Common myeloid progenitor, CD34-positive (primary cell): ENCODE results near the gene SPAG8.
A peak's percentile ranks its signal among the peaks of the same experiment; 100 is the strongest.

Source experiments
- CTCF ChIA-PET: fragments of 350-600 bp; sonication (Branson Sonifier 250); formaldehyde crosslinking; loops from one replicate; lab custom pipeline; 2021; ENCODE audit warnings: antibody characterized with exemption; lab: Charles Lee
- POLR2A ChIA-PET: fragments of 350-600 bp; sonication (Branson Sonifier 250); formaldehyde crosslinking; loops from one replicate; lab custom pipeline; 2021; ENCODE audit warnings: antibody characterized with exemption; lab: Charles Lee
- DNase-seq, 3 donors: peaks; one replicate each; pipeline versions ENCODE4 v3.0.0 to v3.0.0-alpha.2; 2013
- H3K27ac ChIP-seq, 2 experiments: 1 replicate in 1 of 2; 2 replicates in 1 of 2; pipeline ENCODE4 v1.7.0; 2013; ENCODE audit warnings: inconsistent platforms in 2 of 2, low read length in 2 of 2, mild to moderate bottlenecking in 2 of 2, low read depth in 1 of 2, moderate library complexity in 1 of 2; ENCODE audit not compliant: severe bottlenecking in 2 of 2, insufficient read depth in 1 of 2, poor library complexity in 1 of 2
- H3K27me3 ChIP-seq, 5 experiments: replicated peaks in 2 of 5; 1 replicate in 3 of 5; 2 replicates in 2 of 5; pipeline versions ENCODE4 v1.6.1 to v1.7.0; 2013; ENCODE audit warnings: low read length in 4 of 5, mild to moderate bottlenecking in 2 of 5, moderate library complexity in 2 of 5, inconsistent platforms in 1 of 5; ENCODE audit not compliant: insufficient read depth in 5 of 5, control insufficient read depth in 4 of 5
- H3K36me3 ChIP-seq, 4 experiments: 1 replicate in 2 of 4; 2 replicates in 2 of 4; pipeline versions ENCODE4 v1.6.1 to v1.7.0; 2013; ENCODE audit warnings: low read length in 3 of 4, control low read depth in 1 of 4, mild to moderate bottlenecking in 1 of 4; ENCODE audit not compliant: control insufficient read depth in 4 of 4, insufficient read depth in 4 of 4
- H3K4me1 ChIP-seq, 4 experiments: 1 replicate in 3 of 4; 2 replicates in 1 of 4; pipeline versions ENCODE4 v1.6.1 to v1.7.1; 2013; ENCODE audit warnings: low read length in 3 of 4, mild to moderate bottlenecking in 3 of 4, control low read depth in 1 of 4, inconsistent platforms in 1 of 4, moderate library complexity in 1 of 4; ENCODE audit not compliant: control insufficient read depth in 4 of 4, insufficient read depth in 4 of 4; ENCODE audit errors: control extremely low read depth in 1 of 4
- H3K4me3 ChIP-seq, 7 experiments: 1 replicate in 4 of 7; 2 replicates in 3 of 7; pipeline versions ENCODE4 v1.5.1 to v1.7.0; 2013; ENCODE audit warnings: mild to moderate bottlenecking in 7 of 7, low read length in 6 of 7, moderate library complexity in 6 of 7, inconsistent platforms in 2 of 7, low read depth in 2 of 7, control low read depth in 1 of 7; ENCODE audit not compliant: insufficient read depth in 4 of 7, control insufficient read depth in 1 of 7; ENCODE audit errors: extremely low read depth in 1 of 7
- H3K9me3 ChIP-seq, 5 experiments: 1 replicate in 4 of 5; 2 replicates in 1 of 5; pipeline versions ENCODE4 v1.6.1 to v1.7.1; 2013; ENCODE audit warnings: low read length in 4 of 5, mild to moderate bottlenecking in 2 of 5, inconsistent platforms in 1 of 5, low read depth in 1 of 5, moderate library complexity in 1 of 5; ENCODE audit not compliant: control insufficient read depth in 4 of 5, insufficient read depth in 2 of 5; ENCODE audit errors: control extremely low read depth in 1 of 5
- WGBS: methylation state at CpG from one replicate; pipeline ENCODE4 v1.1.5; 2013; ENCODE audit not compliant: insufficient coverage; 5-methylcytosine and 5-hydroxymethylcytosine counted together

Gene SPAG8

DNA sequence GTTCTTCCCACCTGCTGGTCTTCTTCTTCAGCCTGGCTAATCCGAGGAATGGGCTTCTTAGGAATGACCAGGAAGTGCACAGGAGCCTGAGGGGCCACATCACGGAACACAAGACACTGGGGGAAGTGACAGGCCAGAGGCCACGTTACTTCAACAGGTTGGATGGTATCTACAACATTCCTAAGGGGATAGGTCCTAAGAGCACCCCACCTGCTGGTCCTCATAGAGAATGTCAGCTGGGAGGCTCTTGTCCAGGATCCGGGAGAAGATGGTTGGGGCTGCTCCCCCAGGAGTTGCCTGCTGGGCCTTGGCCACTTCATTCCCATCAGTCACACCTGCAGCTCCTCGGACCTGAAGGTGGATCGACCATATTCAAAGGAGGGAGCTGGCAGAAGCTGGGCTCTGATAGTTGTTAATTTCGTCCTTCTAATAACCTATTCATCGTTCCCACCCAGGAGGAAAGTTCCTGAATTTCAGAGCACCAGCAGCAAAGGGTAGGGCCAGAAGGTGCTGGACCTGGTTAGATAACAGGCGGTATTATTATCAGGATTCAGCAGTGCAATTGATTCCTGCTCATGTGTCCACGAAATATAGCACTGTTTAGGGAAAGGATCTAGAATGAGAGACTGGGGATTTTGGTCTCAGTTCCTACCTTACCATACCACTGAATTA lies 1.5 kb upstream of the SPAG8 start:
- ChIA-PET CTCF (interaction anchor here (0.6 to 5.1 kb wide), 20 partner anchors 8 to 132 kb away, joined by 3 to 56 read pairs (median 4); partner anchors contain the start of genes CREB3, NPR2 and TLN1), POLR2A (no interaction called here)
- Histone ChIP-seq H3K27me3 (no peaks in the 10 kb centered on the region), H3K9me3 (no peaks in the 10 kb centered on the region), H3K4me1 (peaks cover 17 to 42% (median 33%) of the 10 kb centered on the region in 4 experiments), H3K4me3 (peak overlapping the region in 3 of 7 experiments; percentile 82 to 95 (median 84)), H3K36me3 (peaks cover 2 to 11% (median 9%) of the 10 kb centered on the region in 4 experiments), H3K27ac (peak overlapping the region in 1 of 2 experiments; percentile 83)
- 84% methylated on average over 8 of the region's 10 CpGs for WGBS
- DNase-seq, result no peak

DNA sequence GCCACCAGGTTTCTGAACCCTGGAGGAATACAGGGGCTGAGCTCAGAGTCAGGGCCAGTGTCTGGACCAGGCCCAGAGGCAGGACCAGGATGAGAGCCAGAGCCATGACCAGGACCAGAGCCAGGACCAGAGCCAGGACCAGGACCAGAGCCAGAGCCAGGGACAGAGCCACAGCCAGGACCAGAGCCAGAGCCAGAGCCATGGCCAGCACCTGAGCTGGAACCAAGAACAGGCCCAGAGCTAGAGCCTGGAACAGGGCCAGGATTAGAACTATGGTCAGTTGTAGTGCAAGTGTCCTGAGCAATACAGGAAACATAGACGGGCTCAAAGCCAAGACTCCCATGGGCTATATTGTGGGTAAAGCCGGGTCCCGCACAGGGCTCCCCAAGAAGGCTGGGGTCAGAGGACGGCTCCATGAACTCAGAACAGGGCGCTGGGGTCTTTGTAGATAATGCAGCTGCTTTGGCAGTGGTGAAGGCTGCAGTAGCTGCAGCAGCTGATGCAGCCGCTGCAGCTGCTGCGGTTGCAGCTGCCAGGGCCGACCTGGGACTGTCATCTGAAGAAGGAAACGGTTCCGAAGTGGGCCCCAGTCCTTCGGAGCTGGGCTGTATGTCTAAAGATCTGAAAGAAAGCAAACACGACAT lies 559 bp downstream of the SPAG8 start:
- CTCF ChIA-PET, result interaction anchor here (0.8 to 5.1 kb wide), 15 partner anchors 10 to 84 kb away, joined by 3 to 56 read pairs (median 4); partner anchors contain the start of genes CREB3, MSMP, NPR2 and TLN1
- H3K27ac ChIP-seq, result peak overlapping the region in 1 of 2 experiments; percentile 47
- no peak for DNase-seq
- H3K4me3 ChIP-seq, result peak overlapping the region; percentile 11 to 79 (median 62)
- H3K36me3 ChIP-seq, result peaks cover 4 to 26% (median 19%) of the 10 kb centered on the region in 4 experiments
- no peaks in the 10 kb centered on the region for H3K27me3 ChIP-seq
- peaks cover 17 to 42% (median 33%) of the 10 kb centered on the region in 4 experiments for H3K4me1 ChIP-seq
- POLR2A ChIA-PET, result interaction anchor here (1.0 to 1.3 kb wide), 2 partner anchors 79 to 83 kb away, joined by 4 read pairs; partner anchors contain the start of genes CREB3 and TLN1
- no peaks in the 10 kb centered on the region for H3K9me3 ChIP-seq
- 21% methylated on average over 12 of the region's 12 CpGs for WGBS

DNA sequence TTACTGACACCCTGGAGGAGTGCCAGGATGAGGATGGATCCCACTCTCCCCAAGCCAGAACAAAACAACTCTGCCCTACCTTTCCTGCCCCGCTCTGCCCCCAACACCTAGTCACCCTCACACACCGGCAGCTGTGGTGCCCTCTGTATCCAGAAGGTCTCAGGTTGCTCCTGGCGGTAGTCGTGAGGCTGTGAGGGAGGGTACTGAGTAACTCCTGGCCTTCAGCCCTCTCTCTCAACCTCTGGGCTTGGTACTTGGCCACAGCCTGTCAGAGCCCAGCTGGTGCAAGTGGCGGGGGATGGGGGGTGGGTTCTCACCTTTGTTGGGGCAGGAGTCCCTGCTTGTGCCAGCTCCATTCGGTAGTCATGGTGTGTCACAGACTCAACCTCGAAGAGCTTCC lies 1.9 kb downstream of the SPAG8 start:
- CTCF ChIA-PET, result interaction anchor here (1.2 to 5.1 kb wide), 3 partner anchors 18 to 22 kb away, joined by 3 to 24 read pairs (median 4); partner anchors contain the start of gene NPR2
- WGBS, result 84% methylated on average over 5 of the region's 7 CpGs
- peaks cover 4 to 39% (median 26%) of the 10 kb centered on the region in 4 experiments for H3K36me3 ChIP-seq

DNA sequence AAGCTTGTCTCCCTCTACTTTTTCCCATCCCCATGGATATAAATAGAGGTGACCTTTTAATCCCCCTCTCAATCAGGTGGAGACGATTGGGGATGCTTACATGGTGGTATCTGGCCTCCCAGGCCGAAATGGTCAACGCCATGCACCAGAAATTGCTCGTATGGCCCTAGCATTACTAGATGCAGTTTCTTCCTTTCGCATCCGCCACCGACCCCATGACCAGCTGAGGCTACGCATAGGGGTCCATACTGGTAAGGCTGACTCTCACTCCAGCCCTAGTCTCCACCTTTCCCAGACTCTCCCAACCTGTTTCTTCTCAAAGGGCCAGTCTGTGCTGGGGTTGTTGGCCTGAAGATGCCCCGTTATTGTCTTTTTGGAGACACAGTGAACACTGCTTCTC lies 3.6 kb downstream of the SPAG8 start:
- H3K4me1 ChIP-seq, result peaks cover 10 to 27% (median 23%) of the 10 kb centered on the region in 4 experiments
- no peak for DNase-seq
- no peaks in the 10 kb centered on the region for H3K27me3 ChIP-seq
- 99% methylated on average over 9 of the region's 9 CpGs for WGBS
- no peak overlapping the region for H3K4me3 ChIP-seq
- H3K9me3 ChIP-seq, result no peaks in the 10 kb centered on the region
- POLR2A ChIA-PET, result no interaction called here
- peaks cover 4 to 41% (median 26%) of the 10 kb centered on the region in 4 experiments for H3K36me3 ChIP-seq
- no peak overlapping the region for H3K27ac ChIP-seq
- CTCF ChIA-PET, result interaction anchor here (1.2 to 1.8 kb wide), 3 partner anchors 10 to 19 kb away, joined by 3 to 10 read pairs (median 4); no protein-coding TSS in a partner anchor

More for the DNA sequence above, 1.9 kb downstream of the SPAG8 start:
- DNase-seq, result no peak
- peaks cover 17 to 40% (median 33%) of the 10 kb centered on the region in 4 experiments for H3K4me1 ChIP-seq
- no peak overlapping the region for H3K4me3 ChIP-seq
- POLR2A ChIA-PET, result no interaction called here
- H3K27me3 ChIP-seq, result no peaks in the 10 kb centered on the region
- H3K27ac ChIP-seq, result no peak overlapping the region
- no peaks in the 10 kb centered on the region for H3K9me3 ChIP-seq

DNA sequence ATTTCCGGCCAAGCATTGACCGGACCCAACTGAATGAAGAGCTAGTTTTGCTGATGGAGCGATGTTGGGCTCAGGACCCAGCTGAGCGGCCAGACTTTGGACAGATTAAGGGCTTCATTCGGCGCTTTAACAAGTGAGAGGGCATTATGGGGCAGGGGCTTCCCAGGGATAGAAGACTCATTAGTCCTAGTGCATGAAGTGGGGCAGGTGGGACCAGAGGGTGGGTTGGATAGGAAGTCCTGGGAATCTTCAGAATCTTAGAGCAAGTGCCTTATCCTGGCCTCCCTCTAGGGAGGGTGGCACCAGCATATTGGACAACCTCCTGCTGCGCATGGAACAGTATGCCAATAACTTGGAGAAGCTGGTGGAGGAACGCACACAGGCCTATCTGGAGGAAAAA lies 6.0 kb downstream of the SPAG8 start:
- Histone ChIP-seq H3K27me3 (no peaks in the 10 kb centered on the region), H3K36me3 (peaks cover 8 to 50% (median 32%) of the 10 kb centered on the region in 4 experiments), H3K4me3 (no peak overlapping the region), H3K9me3 (no peaks in the 10 kb centered on the region), H3K27ac (no peak overlapping the region), H3K4me1 (peaks cover 0 to 5% (median 2%) of the 10 kb centered on the region in 4 experiments)
- ChIA-PET POLR2A (no interaction called here), CTCF (interaction anchor here (0.9 to 3.4 kb wide), 8 partner anchors 8 to 76 kb away, joined by 3 to 12 read pairs (median 3); partner anchors contain the start of genes HINT2 and MSMP)
- WGBS, result 100% methylated on average over 8 of the region's 8 CpGs
- DNase-seq, result no peak

DNA sequence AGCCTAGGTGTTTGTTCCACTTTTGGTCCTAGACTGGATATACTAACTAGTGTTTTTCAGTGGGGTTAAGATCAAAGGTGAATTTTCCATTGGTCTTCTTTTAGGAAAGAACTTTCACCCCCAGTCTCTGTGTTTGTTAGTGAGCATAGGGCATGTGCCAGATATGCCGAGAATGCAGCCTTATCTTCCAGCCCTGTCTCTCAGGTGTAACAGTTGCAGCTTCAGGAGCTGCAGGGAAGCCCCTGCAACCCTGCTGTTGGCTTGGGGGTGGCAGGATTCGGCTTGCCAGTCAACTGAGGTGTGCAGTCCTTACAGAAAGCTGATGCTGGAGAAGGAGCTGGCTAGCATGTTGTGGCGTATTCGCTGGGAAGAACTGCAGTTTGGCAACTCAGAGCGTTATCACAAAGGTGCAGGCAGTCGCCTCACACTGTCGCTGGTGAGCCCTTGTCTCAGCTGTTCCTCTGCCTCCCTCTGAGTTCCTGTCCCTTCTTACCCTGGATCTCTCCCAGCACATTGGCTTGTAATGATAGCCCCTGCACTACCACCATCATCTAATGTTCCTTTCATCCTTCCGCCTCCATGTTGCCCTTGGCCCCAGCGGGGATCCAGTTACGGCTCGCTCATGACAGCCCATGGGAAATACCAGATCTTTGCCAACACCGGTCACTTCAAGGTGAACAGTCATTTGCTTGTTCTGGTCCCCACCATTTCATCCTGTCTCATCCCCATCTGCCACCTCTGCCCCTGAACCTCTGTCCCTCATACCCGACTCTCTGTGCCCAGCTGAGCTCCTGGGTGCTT lies 10.5 kb downstream of the SPAG8 start:
- ChIA-PET POLR2A (no interaction called here), CTCF (interaction anchor here (0.8 to 2.6 kb wide), 4 partner anchors 10 to 34 kb away, joined by 4 to 7 read pairs (median 5); partner anchors contain the start of gene SPAG8)
- DNase-seq, result no peak
- no peaks in the 10 kb centered on the region for H3K9me3 ChIP-seq
- peaks cover 0 to 9% (median 3%) of the 10 kb centered on the region in 4 experiments for H3K4me1 ChIP-seq
- WGBS, result 96% methylated on average over 13 of the region's 13 CpGs
- no peak overlapping the region for H3K27ac ChIP-seq
- H3K27me3 ChIP-seq, result no peaks in the 10 kb centered on the region
- no peak overlapping the region for H3K4me3 ChIP-seq
- H3K36me3 ChIP-seq, result peaks cover 3 to 36% (median 18%) of the 10 kb centered on the region in 4 experiments
